Stimulated activated CD4-positive, alpha-beta T cell treated with anti-CD3 and anti-CD28 coated beads, Interleukin-2, amount 100 ng/mL, for 24 hours (primary cell): ENCODE data around the gene LMBR1.
"Not testable (repeated sequence)": the region's sequence is repeated elsewhere in the genome, so short reads cannot be mapped to it uniquely, and the experiment has no call there.

Source experiments
- DNase-seq, 2 donors: peaks; one replicate each; pipeline ENCODE4 v3.0.0-alpha.2; 2020

The LMBR1 gene

GRCh38 chr7:156753630-156754029, 139.4 kb downstream of the LMBR1 start:
- DNase-seq: no peak

GRCh38 chr7:156753229-156753560, 139.8 kb downstream of the LMBR1 start:
- no peak for DNase-seq

- no peak for DNase-seq
These were observed 140.4 kb downstream of the LMBR1 start for GRCh38 chr7:156752367-156753228.

GRCh38 chr7:156751319-156751718, 141.7 kb downstream of the LMBR1 start:
- peak; percentile 42 to 54 for DNase-seq

DNA sequence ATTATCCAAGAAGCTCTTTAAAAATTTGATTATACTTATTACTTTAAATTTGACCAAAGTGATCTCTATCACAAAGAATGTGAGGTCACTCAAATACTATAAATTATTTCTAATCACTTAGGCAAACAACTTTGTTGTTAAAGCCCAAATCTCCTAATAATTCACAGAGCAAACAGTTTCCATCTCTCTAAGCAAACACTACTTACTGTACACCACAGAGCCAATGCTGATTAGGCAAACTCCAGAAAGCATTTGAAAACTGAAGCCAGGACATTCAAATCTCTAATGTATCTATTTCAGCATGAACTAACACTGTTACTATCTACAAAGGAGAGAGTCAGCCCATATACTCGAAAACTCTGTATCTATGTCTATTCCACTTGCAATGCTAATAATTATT, 145.3 kb downstream of the LMBR1 start:
- no peak for DNase-seq

DNA sequence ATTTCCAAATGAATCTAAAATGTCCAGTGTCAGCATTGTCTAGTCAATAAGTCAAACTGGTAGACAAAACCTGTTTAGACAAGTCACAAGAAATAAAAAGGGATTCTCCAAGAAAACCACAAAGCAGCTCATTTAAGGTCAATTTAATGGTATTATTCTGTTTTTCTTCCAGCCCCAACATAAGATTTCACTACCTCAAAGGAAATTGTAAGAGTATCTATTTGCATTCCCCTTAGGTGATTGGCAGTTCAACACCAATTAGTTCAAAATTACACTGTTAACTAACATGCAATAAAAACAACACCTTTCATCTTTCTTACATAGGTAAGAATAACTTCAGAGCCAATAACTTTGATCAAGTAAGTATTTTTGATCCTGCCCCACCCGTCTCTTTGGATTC, 146.1 kb downstream of the LMBR1 start:
- no peak for DNase-seq

GRCh38 chr7:156739596-156739995, 153.4 kb downstream of the LMBR1 start:
- DNase-seq: no peak

DNA sequence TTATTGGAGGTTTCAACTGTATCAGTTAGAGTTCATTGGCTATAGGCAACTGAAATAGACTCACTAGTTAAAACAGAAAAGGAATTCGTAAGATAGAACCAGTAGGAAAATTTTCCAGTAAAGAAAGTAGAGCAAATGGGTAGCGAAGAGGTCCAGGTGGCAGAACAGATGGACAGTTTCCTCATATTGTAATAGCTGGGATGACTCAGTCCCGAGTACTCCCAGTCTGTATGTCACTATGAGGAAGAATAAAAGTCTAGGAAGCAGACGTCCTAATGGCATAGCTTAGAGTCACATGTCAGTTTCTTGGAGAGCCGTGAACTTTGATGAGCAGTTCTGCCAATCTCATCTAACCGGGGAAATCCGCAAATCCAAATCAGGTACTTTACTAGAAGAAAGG, 157.1 kb downstream of the LMBR1 start:
- no peak for DNase-seq

DNA sequence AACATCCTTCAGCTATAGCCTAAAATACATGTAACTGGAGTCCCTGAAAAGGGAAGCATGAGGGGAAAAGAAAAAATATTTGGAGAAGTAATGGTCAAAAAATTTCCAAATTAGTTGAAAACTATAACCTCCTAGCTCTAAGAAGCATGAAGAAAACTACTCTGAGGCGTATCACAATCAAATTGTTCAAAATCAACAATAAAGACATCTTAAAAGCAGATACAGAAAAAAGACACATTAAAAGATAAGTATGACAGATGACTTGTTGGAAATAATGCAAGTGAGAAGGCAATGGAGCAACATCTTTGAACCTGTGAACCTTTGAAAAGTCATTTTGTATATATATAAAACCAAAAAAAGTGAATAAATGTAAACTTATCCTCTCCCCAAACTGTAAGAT, 159.3 kb downstream of the LMBR1 start:
- no peak for DNase-seq

- no peak for DNase-seq
These were observed 160.8 kb downstream of the LMBR1 start for GRCh38 chr7:156732091-156732625.

DNA sequence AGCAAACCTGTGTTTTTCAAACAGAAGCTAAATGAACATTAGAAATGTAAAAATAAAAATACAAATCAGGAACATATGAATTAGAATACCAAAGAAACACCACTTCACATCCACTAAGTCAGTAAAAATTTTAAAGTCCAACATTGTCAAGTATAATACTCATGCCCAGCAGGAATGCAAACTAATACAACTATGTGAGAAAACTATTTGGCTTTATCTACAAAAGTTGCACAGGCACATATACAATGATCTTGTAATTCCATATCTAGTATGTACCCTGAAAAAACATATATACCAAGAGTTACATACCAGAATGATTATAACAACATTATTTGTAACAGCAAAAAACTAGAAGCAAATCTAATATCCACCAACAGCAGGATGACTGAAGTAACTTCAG, 161.3 kb downstream of the LMBR1 start:
- DNase-seq: no peak

GRCh38 chr7:156725936-156726335, 167.0 kb downstream of the LMBR1 start:
- no peak for DNase-seq

DNA sequence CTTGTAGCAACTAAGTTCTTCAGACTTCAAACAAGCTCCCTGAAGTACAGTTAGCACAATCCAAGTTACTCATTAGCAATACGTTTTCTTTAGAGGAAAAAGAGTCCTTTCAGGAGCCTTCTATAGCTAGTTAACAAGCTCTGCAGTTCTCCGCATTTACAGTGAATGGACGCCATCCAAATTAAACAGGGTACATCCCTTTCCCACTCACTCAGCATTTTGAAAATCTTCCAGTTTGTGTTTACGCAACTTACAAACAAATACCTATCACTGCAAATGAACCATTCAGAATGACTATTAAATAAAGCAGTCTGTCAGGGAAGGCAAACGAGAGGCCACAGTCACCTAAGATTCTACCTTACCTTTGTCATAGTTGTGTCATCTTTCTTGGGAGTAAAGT, 167.9 kb downstream of the LMBR1 start:
- no peak for DNase-seq

DNA sequence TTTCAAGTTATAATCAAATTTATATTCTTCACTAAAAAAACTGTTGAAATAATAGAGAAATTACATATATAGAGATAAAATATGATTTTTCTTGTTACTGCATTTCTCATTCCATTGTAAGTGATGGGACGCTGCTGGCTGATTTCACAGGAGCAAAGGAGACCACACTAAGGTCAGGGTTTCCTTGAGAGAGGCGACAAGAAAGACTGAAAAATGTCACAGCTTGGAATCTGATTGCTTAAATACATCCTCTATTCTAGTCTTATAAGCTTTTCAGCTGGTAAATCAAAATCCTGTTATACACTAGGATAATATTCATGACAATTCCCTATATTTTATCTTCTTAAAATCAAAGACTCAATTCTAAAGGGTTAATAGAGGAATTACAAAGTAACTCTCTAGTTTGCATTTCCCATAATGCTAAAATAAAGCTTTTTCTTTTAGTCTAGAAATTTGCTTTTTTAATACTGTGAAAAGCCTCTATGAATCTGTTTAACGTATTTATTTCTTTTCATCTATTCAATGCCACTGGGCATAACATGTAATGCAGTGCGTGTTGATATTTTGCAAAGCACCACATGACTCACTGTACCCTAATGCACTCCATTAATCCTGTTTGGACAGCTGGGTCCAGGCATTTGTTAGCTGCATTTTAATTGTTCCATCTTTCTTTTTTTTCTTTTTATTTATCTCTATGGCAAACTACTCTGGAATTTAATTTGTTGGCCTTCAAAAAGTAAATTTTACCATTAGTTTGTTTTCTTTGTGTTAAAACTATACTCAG, 170.7 kb downstream of the LMBR1 start:
- DNase-seq: no peak

DNA sequence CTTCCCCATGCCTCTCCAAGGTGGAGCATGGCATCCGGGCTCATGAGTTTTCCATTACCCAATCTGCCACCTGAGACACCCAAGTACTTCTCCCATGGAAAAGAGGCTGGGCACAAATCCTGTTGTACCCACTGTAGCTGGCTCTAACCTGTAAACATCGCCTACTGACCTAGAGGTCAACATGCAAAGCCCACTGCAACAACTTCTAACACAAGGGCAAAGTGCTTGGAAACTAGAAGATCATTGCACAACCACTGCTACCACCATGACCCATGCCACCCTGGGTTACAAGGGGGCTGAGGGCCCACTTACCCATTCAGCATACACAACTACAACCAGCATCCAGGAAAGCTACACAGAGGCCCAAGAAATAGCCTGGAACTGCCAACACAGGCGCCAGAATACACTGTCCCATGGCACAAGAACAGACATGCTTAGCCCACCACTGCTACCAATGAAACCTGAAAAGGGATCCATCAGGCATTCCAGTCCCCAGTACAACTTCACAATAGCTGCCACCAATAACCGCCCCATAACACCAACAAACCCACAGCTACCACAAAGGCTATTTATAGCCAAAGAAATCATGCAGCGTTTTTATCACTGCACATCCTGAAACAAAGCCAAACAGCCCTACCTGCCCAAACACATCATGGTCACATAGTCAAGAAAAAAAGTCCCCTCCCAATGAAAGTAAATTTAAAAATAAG, 189.1 kb downstream of the LMBR1 start:
- no peak for DNase-seq

DNA sequence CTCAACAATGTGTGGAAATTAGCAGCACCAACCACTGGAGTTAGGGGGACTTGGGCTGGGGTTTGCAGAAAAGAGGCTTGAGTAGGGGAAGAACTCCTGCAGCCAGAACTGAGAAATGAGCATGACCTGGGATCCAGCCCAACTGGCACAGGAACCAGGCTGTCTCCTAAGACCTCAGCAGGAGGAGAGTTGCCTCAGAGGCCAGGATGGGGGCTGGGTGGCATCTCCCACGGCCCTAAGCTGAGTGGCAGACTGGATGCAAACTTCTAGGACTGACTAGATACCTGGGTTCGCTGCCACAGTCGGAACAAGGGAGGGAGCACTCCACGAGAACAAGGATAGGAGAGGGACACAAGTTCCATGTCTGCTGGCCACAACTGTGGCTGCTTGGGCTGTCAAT, 189.8 kb downstream of the LMBR1 start:
- no peak for DNase-seq

DNA sequence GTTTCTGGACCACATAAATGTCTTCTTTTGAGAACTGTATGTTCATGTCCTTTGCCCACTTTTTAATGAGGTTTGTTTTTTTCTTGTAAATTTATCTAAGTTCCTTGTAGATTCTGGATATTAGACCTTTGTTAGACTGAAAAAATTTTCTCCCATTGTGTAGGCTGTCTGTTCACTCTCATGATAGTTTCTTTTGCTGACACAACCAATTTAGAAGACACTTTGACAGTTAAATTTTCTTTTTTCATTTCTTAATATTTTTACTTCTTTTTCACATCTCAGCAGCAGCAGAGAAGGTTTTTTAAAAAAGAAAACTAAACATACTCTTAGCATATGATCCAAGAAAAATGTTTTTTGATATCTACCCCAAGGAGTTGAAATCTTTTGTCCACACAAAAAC, 190.6 kb downstream of the LMBR1 start:
- no peak for DNase-seq

DNA sequence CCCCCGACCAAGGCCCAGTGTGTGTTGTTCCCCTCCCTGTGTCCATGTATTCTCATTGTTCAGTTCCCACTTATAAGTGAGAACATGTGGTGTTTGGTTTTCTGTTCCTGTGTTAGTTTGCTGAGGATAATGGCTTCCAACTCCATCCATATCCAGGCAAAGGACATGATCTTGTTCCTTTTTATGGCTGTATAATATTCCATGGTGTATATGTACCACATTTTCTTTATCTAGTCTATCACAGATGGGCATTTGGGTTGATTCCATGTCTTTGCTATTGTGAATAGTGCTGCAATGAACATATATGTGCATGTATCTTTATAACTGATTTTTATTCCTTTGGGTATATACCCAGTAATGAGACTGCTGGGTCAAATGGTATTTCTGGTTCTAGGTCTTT, 191.2 kb downstream of the LMBR1 start:
- DNase-seq: not testable (repeated sequence)

- not testable (repeated sequence) for DNase-seq
These were observed 194.5 kb downstream of the LMBR1 start for GRCh38 chr7:156698512-156698911.

GRCh38 chr7:156697283-156697682, 195.7 kb downstream of the LMBR1 start:
- DNase-seq: not testable (repeated sequence)

GRCh38 chr7:156693627-156694026, 199.4 kb downstream of the LMBR1 start:
- DNase-seq: no peak

GRCh38 chr7:156692849-156693248, 200.1 kb downstream of the LMBR1 start:
- no peak for DNase-seq

GRCh38 chr7:156691764-156692163, 201.2 kb downstream of the LMBR1 start:
- DNase-seq: no peak
